OCI-LY1 (cell line): Measurements from ENCODE around the gene KCNN3.

ENCODE experiments used
- EZH2 ChIP-seq: fragments of 200-600 bp; sonication (generic), shearing (Covaris generic); IDR thresholded peaks from 2 replicates; pipeline ENCODE4 v1.8.0; 2017; ENCODE audit warnings: borderline replicate concordance, mixed run types, mild to moderate bottlenecking, antibody characterized with exemption, low read length, moderate library complexity, mixed read lengths
- TF ChIP-seq, protein P1 (sequence below): fragments of 200-600 bp; sonication (generic), shearing (Covaris generic); IDR thresholded peaks from 2 replicates; pipeline ENCODE4 v1.5.1; 2017; ENCODE audit warnings: mild to moderate bottlenecking, antibody characterized with exemption, low read length, moderate library complexity, mixed read lengths

DNA sequence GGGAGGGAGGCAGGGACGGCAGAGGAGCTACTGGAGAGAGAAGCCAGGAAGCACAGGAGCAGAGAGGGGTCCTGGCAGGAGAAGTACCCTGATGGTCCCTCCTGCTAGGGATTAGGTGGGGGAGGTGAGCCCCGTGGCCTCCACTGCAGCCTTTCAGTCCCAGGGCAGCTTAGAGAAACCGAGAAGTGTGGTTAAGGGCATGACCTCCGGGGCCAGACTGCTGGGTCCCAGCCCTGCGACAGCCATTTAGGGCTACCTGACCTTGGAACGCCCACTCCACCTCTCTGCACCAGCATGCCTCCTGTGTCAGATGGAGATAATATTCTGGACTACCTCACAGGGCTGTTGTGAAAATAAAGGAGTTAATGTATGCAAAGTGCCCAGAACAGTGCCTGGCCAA, 47.4 kb downstream of the KCNN3 start:
- TF ChIP-seq, protein P1, sequence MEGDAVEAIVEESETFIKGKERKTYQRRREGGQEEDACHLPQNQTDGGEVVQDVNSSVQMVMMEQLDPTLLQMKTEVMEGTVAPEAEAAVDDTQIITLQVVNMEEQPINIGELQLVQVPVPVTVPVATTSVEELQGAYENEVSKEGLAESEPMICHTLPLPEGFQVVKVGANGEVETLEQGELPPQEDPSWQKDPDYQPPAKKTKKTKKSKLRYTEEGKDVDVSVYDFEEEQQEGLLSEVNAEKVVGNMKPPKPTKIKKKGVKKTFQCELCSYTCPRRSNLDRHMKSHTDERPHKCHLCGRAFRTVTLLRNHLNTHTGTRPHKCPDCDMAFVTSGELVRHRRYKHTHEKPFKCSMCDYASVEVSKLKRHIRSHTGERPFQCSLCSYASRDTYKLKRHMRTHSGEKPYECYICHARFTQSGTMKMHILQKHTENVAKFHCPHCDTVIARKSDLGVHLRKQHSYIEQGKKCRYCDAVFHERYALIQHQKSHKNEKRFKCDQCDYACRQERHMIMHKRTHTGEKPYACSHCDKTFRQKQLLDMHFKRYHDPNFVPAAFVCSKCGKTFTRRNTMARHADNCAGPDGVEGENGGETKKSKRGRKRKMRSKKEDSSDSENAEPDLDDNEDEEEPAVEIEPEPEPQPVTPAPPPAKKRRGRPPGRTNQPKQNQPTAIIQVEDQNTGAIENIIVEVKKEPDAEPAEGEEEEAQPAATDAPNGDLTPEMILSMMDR: no peak
- no peak for TF ChIP-seq EZH2
